ENCODE results near the gene PIP4K2B. TPM values are rescaled to one million over a fixed set of nuclear protein-coding genes. Genes with fewer than 3 reads are reported as not detected.

The PIP4K2B gene
- total and polyA plus RNA-seq, 2 donors (not counting 1 experiment from before 2014, with no cell fraction given) = 24.0 to 42.9 TPM

DNA sequence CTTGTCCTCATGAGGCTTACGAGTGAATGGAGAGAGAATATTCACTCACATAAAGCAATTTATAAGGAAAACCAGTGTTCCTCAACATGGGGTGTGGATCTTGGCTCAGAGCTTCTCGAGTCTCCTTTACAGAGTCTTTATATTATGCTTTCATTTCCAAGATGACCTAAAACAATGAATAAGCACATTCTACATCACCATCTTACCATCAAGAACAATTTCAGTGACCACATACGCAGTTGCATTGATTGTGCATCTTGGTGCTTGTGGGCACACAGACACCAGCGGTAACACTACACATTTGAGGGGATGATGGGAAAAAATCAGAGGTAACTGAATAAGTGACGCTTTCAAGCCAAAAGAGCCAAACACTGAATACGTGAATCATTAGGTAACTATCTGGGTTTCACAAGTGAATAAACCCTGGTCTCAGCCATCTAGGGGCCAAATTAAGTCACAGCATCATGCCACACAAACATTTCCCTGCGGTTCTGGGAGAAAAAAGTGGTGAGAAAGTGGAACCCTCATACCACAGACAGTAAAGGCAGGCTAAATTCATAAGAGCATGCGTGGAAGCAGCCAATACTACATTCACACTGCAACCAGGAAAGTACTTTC lies 16.3 kb upstream of the PIP4K2B start:
- H3K4me3 Mint-ChIP-seq = no peak overlapping the region
- peaks cover 3% of the 10 kb centered on the region for H3K4me1 Mint-ChIP-seq
- TF ChIP-seq EZH2 (IDR thresholded peaks at IDR 0.05; ENCODE audit: borderline replicate concordance, insufficient read depth, low read depth, low read length, poor library complexity, severe bottlenecking) = no peak
- TF ChIP-seq, protein P1, sequence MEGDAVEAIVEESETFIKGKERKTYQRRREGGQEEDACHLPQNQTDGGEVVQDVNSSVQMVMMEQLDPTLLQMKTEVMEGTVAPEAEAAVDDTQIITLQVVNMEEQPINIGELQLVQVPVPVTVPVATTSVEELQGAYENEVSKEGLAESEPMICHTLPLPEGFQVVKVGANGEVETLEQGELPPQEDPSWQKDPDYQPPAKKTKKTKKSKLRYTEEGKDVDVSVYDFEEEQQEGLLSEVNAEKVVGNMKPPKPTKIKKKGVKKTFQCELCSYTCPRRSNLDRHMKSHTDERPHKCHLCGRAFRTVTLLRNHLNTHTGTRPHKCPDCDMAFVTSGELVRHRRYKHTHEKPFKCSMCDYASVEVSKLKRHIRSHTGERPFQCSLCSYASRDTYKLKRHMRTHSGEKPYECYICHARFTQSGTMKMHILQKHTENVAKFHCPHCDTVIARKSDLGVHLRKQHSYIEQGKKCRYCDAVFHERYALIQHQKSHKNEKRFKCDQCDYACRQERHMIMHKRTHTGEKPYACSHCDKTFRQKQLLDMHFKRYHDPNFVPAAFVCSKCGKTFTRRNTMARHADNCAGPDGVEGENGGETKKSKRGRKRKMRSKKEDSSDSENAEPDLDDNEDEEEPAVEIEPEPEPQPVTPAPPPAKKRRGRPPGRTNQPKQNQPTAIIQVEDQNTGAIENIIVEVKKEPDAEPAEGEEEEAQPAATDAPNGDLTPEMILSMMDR (IDR thresholded peaks at IDR 0.05) = peak; percentile 25
- Histone ChIP-seq H3K9ac (ENCODE audit: low read length) (no peak overlapping the region), H3K27me3 (replicated peaks in 1 of 4; ENCODE audit: control extremely low read depth in 1 of 4, control insufficient read depth in 3 of 4, insufficient read depth in 4 of 4, low read length in 3 of 4) (no peaks in the 10 kb centered on the region), H4K20me1 (ENCODE audit: control insufficient read depth, insufficient read depth, low read length, poor library complexity, severe bottlenecking) (peaks cover 29% of the 10 kb centered on the region), H3K79me2 (ENCODE audit: control insufficient read depth, insufficient read depth, low read length) (peaks cover 43% of the 10 kb centered on the region), H3K9me3 (ENCODE audit: control extremely low read depth in 1 of 3, control insufficient read depth in 2 of 3, insufficient read depth in 1 of 3, low read length in 2 of 3) (no peaks in the 10 kb centered on the region), H3K36me3 (replicated peaks in 1 of 2; ENCODE audit: control extremely low read depth in 1 of 2, control insufficient read depth in 1 of 2, extremely low read depth in 1 of 2, insufficient read depth in 2 of 2, low read length in 1 of 2) (peaks cover 9 to 52% of the 10 kb centered on the region in 2 experiments), H3K4me1 (ENCODE audit: control insufficient read depth in 2 of 2, insufficient read depth in 2 of 2, low read length in 2 of 2) (no peaks in the 10 kb centered on the region), H3K27ac (ENCODE audit: low read length in 2 of 2) (no peak overlapping the region), H2AFZ (ENCODE audit: insufficient read depth, low read depth, low read length, poor library complexity, severe bottlenecking) (no peak overlapping the region), H3K4me3 (ENCODE audit: control extremely low read depth in 1 of 5, extremely low read depth in 1 of 5, insufficient read depth in 1 of 5, low read depth in 2 of 5, low read length in 4 of 5) (no peak overlapping the region), H3K4me2 (replicated peaks; ENCODE audit: low read depth, low read length, poor library complexity, severe bottlenecking) (no peak overlapping the region)
- intact Hi-C loops (cut with micrococcal nuclease) = no loop called here
- no peaks in the 10 kb centered on the region for H3K27me3 Mint-ChIP-seq
- CTCF ChIA-PET = no interaction called here
- 100% methylated on average over 3 of the region's 8 CpGs for WGBS (ENCODE audit: insufficient coverage)
- DNase-seq (no peak), ATAC-seq (ENCODE audit: low read depth) (no peak)
- H3K9me3 Mint-ChIP-seq (ENCODE audit: insufficient read depth) = no peaks in the 10 kb centered on the region
- POLR2A ChIA-PET = no interaction called here
- no peak overlapping the region for H3K27ac Mint-ChIP-seq

DNA sequence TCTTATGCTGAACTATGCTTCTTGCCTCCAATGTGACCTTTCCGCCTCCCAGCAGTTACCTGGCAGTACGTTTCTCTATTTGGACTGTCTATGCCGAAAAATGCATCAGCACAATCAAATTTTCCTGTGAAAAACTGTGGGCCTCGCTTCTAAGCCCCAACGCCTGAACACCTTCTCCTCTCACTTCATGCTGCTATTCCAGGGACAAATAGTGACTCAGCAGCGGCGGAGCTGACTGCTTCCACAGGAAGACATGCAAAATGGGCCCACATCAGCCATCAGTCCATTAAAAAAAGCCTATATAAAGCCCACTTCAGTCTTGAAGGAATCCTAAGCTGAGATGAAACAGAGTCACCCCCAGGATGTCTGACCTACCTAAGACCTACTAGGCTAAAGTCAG lies 10.5 kb upstream of the PIP4K2B start:
- Histone ChIP-seq H3K4me3 (ENCODE audit: control extremely low read depth in 1 of 5, extremely low read depth in 1 of 5, insufficient read depth in 1 of 5, low read depth in 2 of 5, low read length in 4 of 5) (no peak overlapping the region), H3K4me2 (replicated peaks; ENCODE audit: low read depth, low read length, poor library complexity, severe bottlenecking) (no peak overlapping the region), H3K9ac (ENCODE audit: low read length) (no peak overlapping the region), H3K9me3 (ENCODE audit: control extremely low read depth in 1 of 3, control insufficient read depth in 2 of 3, insufficient read depth in 1 of 3, low read length in 2 of 3) (no peaks in the 10 kb centered on the region), H4K20me1 (ENCODE audit: control insufficient read depth, insufficient read depth, low read length, poor library complexity, severe bottlenecking) (peaks cover 2% of the 10 kb centered on the region), H3K79me2 (ENCODE audit: control insufficient read depth, insufficient read depth, low read length) (peaks cover 16% of the 10 kb centered on the region), H3K36me3 (replicated peaks in 1 of 2; ENCODE audit: control extremely low read depth in 1 of 2, control insufficient read depth in 1 of 2, extremely low read depth in 1 of 2, insufficient read depth in 2 of 2, low read length in 1 of 2) (peaks cover 6 to 65% of the 10 kb centered on the region in 2 experiments), H3K27ac (ENCODE audit: low read length in 2 of 2) (no peak overlapping the region), H3K27me3 (replicated peaks in 1 of 4; ENCODE audit: control extremely low read depth in 1 of 4, control insufficient read depth in 3 of 4, insufficient read depth in 4 of 4, low read length in 3 of 4) (no peaks in the 10 kb centered on the region), H3K4me1 (ENCODE audit: control insufficient read depth in 2 of 2, insufficient read depth in 2 of 2, low read length in 2 of 2) (no peaks in the 10 kb centered on the region), H2AFZ (ENCODE audit: insufficient read depth, low read depth, low read length, poor library complexity, severe bottlenecking) (no peak overlapping the region)
- no peak for DNase-seq
- no peak for TF ChIP-seq EZH2 (IDR thresholded peaks at IDR 0.05; ENCODE audit: borderline replicate concordance, insufficient read depth, low read depth, low read length, poor library complexity, severe bottlenecking)
- TF ChIP-seq, protein P1 (IDR thresholded peaks at IDR 0.05) = no peak
- ChIA-PET POLR2A (no interaction called here), CTCF (no interaction called here)
- ATAC-seq (ENCODE audit: low read depth) = no peak
- Mint-ChIP-seq H3K27ac (no peak overlapping the region), H3K4me3 (no peak overlapping the region), H3K27me3 (no peaks in the 10 kb centered on the region), H3K9me3 (ENCODE audit: insufficient read depth) (no peaks in the 10 kb centered on the region), H3K4me1 (peaks cover 3% of the 10 kb centered on the region)
- WGBS (ENCODE audit: insufficient coverage) = 97% methylated on average over 5 of the region's 7 CpGs
- intact Hi-C loops (cut with micrococcal nuclease) = no loop called here

Data from B cell (primary cell).